ENCODE results near the gene LRRC37A3.
"Not testable (repeated sequence)": the region's sequence is repeated elsewhere in the genome, so short reads cannot be mapped to it uniquely, and the experiment has no call there.

DNA sequence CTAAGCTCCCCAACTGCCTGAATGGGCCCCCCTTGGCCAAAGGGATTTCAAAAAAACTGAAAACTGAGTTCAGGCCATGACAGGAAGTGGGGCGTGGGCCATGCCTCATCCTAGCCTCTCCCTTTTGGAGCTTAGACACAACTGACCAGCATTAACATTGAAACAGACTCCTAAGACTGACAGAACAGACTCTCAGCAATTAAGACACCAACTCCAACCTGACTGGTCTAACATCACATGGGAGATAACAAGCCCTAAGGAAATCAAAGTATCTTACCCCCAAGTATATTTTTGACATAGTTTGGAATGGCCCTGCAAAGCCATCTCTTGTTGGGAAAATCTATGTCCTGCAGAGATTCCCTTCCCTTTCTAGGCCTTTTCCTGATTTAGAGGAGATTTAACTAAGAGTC lies 88.6 kb downstream of the LRRC37A3 start:
- not testable (repeated sequence) for TF ChIP-seq CTCF (IDR thresholded peaks at IDR 0.05); ZFX (IDR thresholded peaks at IDR 0.05; ENCODE audit: borderline replicate concordance)
